Astrocyte of the spinal cord (primary cell): ENCODE results near the gene SSC5D.
A peak's percentile ranks its signal among the peaks of the same experiment; 100 is the strongest.
"Not testable (repeated sequence)": the region's sequence is repeated elsewhere in the genome, so short reads cannot be mapped to it uniquely, and the experiment has no call there.

Experiments
- DNase-seq: peaks from one replicate; pipeline ENCODE4 v3.0.0; 2011; ENCODE audit warnings: low read depth, low spot score
- H3K4me3 ChIP-seq: 2 replicates; pipeline ENCODE4 v1.5.1; 2011; ENCODE audit warnings: low read depth, mild to moderate bottlenecking, low read length, moderate library complexity
- CTCF ChIP-seq: IDR thresholded peaks from 2 replicates; pipeline ENCODE4 v1.5.1; 2012; ENCODE audit warnings: low read depth, mild to moderate bottlenecking, low read length, inconsistent platforms
- in situ Hi-C: cut with HindIII; loops from 2 replicates; pipeline ENCODE4 v1.10.0; 2017; ENCODE audit warnings: low sequenced_read_pairs

SSC5D gene

GRCh38 chr19:55443045-55443823, 45.0 kb upstream of the SSC5D start, which contains the start of gene SHISA7:
Gene SHISA7 (minus strand): TSS chr19:55443300. CDS start chr19:55442863, 437 bp downstream.
- DNase-seq, result no peak
- in situ Hi-C loops, result no loop called here
- H3K4me3 ChIP-seq, result no peak within 1 kb of the TSS
- TF ChIP-seq CTCF, result no peak

- no peak overlapping the region for H3K4me3 ChIP-seq
- in situ Hi-C loops, result no loop called here
- no peak for TF ChIP-seq CTCF
- DNase-seq, result no peak
Observed at GRCh38 chr19:55443824-55444480, 44.3 kb upstream of the SSC5D start.

- H3K4me3 ChIP-seq, result no peak overlapping the region
- DNase-seq, result no peak
- no peak for TF ChIP-seq CTCF
- in situ Hi-C loops, result no loop called here
Observed at GRCh38 chr19:55444646-55445045, 43.6 kb upstream of the SSC5D start.

GRCh38 chr19:55446060-55446459, 42.2 kb upstream of the SSC5D start:
- no peak for TF ChIP-seq CTCF
- in situ Hi-C loops, result no loop called here
- no peak for DNase-seq
- H3K4me3 ChIP-seq, result no peak overlapping the region

GRCh38 chr19:55447421-55448174, 40.6 kb upstream of the SSC5D start:
- in situ Hi-C loops, result no loop called here
- H3K4me3 ChIP-seq, result no peak overlapping the region
- DNase-seq, result peak; percentile 9
- TF ChIP-seq CTCF, result no peak

- in situ Hi-C loops, H3K4me3 ChIP-seq, DNase-seq: not testable (repeated sequence)
Observed at GRCh38 chr19:55448175-55448490, 40.1 kb upstream of the SSC5D start.

GRCh38 chr19:55449469-55449868, 38.8 kb upstream of the SSC5D start:
- H3K4me3 ChIP-seq, result no peak overlapping the region
- in situ Hi-C loops, result no loop called here
- no peak for DNase-seq
- no peak for TF ChIP-seq CTCF
